Skeletal muscle satellite cell (primary cell): ENCODE results near the gene ATXN2L.

Experiments
- H3K27me3 ChIP-seq: 2 replicates; pipeline ENCODE4 v1.7.0; 2013; ENCODE audit warnings: low read length; ENCODE audit not compliant: control insufficient read depth, insufficient read depth
- H3K36me3 ChIP-seq: 2 replicates; pipeline ENCODE4 v1.7.0; 2013; ENCODE audit warnings: mild to moderate bottlenecking, control low read depth, low read length; ENCODE audit not compliant: insufficient read depth
- H3K4me1 ChIP-seq: 2 replicates; pipeline ENCODE4 v1.7.0; 2013; ENCODE audit warnings: low read length; ENCODE audit not compliant: control insufficient read depth, insufficient read depth
- H3K4me2 ChIP-seq: 2 replicates; pipeline ENCODE4 v1.7.0; 2013; ENCODE audit warnings: mild to moderate bottlenecking, low read length
- H3K4me3 ChIP-seq: 2 replicates; pipeline ENCODE4 v1.7.0; 2013; ENCODE audit warnings: low read length
- H3K9ac ChIP-seq: 2 replicates; pipeline ENCODE4 v1.7.0; 2013; ENCODE audit warnings: mild to moderate bottlenecking, low read depth, low read length, moderate library complexity
- H3K9me3 ChIP-seq: replicated peaks from 2 replicates; pipeline ENCODE4 v1.7.0; 2013; ENCODE audit warnings: mild to moderate bottlenecking, control low read depth, low read length

ATXN2L gene

GRCh38 chr16:28839899-28840298 is 17.1 kb downstream of the ATXN2L start:
- Histone ChIP-seq H3K4me3 (no peak overlapping the region), H3K9ac (no peak overlapping the region), H3K4me2 (no peak overlapping the region), H3K4me1 (peaks cover 1% of the 10 kb centered on the region), H3K9me3 (no peaks in the 10 kb centered on the region), H3K27me3 (no peaks in the 10 kb centered on the region), H3K36me3 (peaks cover 63% of the 10 kb centered on the region)

- Histone ChIP-seq H3K9ac (no peak overlapping the region), H3K4me2 (no peak overlapping the region), H3K27me3 (no peaks in the 10 kb centered on the region), H3K36me3 (peaks cover 41% of the 10 kb centered on the region), H3K4me3 (no peak overlapping the region), H3K4me1 (peaks cover 16% of the 10 kb centered on the region), H3K9me3 (no peaks in the 10 kb centered on the region)
Measured at GRCh38 chr16:28842696-28843095, 19.9 kb downstream of the ATXN2L start.

GRCh38 chr16:28843766-28844165 is 21.0 kb downstream of the ATXN2L start:
- Histone ChIP-seq H3K4me1 (peaks cover 16% of the 10 kb centered on the region), H3K9me3 (no peaks in the 10 kb centered on the region), H3K36me3 (peaks cover 32% of the 10 kb centered on the region), H3K4me3 (no peak overlapping the region), H3K9ac (no peak overlapping the region), H3K4me2 (no peak overlapping the region), H3K27me3 (no peaks in the 10 kb centered on the region)

- peak overlapping the region; percentile 94 for H3K9ac ChIP-seq
- H3K4me1 ChIP-seq: peaks cover 16% of the 10 kb centered on the region
- peak overlapping the region; percentile 96 for H3K4me2 ChIP-seq
- H3K4me3 ChIP-seq: no peak overlapping the region
- no peaks in the 10 kb centered on the region for H3K27me3 ChIP-seq
- peaks cover 32% of the 10 kb centered on the region for H3K36me3 ChIP-seq
- no peaks in the 10 kb centered on the region for H3K9me3 ChIP-seq
Measured at GRCh38 chr16:28844226-28844885, 21.6 kb downstream of the ATXN2L start.

DNA sequence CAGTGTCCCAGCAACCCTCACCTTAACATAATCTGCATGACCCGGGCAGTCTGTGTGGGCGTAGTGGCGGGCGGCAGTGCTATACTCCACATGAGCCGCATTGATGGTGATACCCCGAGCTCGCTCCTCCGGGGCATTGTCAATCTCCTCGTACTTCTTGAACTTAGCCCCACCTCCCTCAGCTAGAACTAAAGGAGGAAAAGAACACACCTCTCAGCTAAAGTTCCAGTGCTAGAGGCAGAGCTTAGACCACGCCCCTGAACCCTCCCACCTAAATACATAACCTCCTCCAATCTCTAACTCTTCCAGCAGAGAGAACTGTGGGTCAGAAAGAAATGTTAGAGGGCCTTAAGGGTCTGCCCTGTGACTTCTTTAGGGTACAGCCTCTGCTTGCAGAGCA is 22.5 kb downstream of the ATXN2L start:
- Histone ChIP-seq H3K36me3 (peaks cover 32% of the 10 kb centered on the region), H3K4me2 (peak overlapping the region; percentile 96), H3K4me1 (peaks cover 16% of the 10 kb centered on the region), H3K9me3 (no peaks in the 10 kb centered on the region), H3K4me3 (peak overlapping the region; percentile 100), H3K27me3 (no peaks in the 10 kb centered on the region), H3K9ac (peak overlapping the region; percentile 94)

GRCh38 chr16:28845761-28846079 is 22.9 kb downstream of the ATXN2L start:
- peak overlapping the region; percentile 94 for H3K9ac ChIP-seq
- no peaks in the 10 kb centered on the region for H3K9me3 ChIP-seq
- H3K36me3 ChIP-seq: peaks cover 32% of the 10 kb centered on the region
- H3K4me2 ChIP-seq: peak overlapping the region; percentile 96
- peak overlapping the region; percentile 100 for H3K4me3 ChIP-seq
- H3K4me1 ChIP-seq: peaks cover 16% of the 10 kb centered on the region
- H3K27me3 ChIP-seq: no peaks in the 10 kb centered on the region

- H3K4me2 ChIP-seq: peak within 1 kb of the TSS; percentile 96
- H3K9me3 ChIP-seq: no peaks in the 10 kb centered on the region
- peak within 1 kb of the TSS; percentile 100 for H3K4me3 ChIP-seq
- peaks cover 32% of the 10 kb centered on the region for H3K36me3 ChIP-seq
- peak within 1 kb of the TSS; percentile 94 for H3K9ac ChIP-seq
- H3K27me3 ChIP-seq: no peaks in the 10 kb centered on the region
- H3K4me1 ChIP-seq: peaks cover 16% of the 10 kb centered on the region
Measured at GRCh38 chr16:28846080-28846932, 23.5 kb downstream of the ATXN2L start, which contains the start of gene TUFM. Gene TUFM, minus strand, starts transcription at chr16:28846348. Its CDS starts 79 bp downstream, at chr16:28846269.

GRCh38 chr16:28846933-28847273 is 24.1 kb downstream of the ATXN2L start:
- Histone ChIP-seq H3K4me2 (peak overlapping the region; percentile 90), H3K9ac (peak overlapping the region; percentile 94), H3K4me1 (peaks cover 16% of the 10 kb centered on the region), H3K36me3 (peaks cover 30% of the 10 kb centered on the region), H3K9me3 (no peaks in the 10 kb centered on the region), H3K27me3 (no peaks in the 10 kb centered on the region), H3K4me3 (peak overlapping the region; percentile 80)

GRCh38 chr16:28858421-28858820 is 35.6 kb downstream of the ATXN2L start:
- H3K4me1 ChIP-seq: peaks cover 18% of the 10 kb centered on the region
- no peak overlapping the region for H3K4me3 ChIP-seq
- no peak overlapping the region for H3K4me2 ChIP-seq
- H3K9me3 ChIP-seq: no peaks in the 10 kb centered on the region
- no peaks in the 10 kb centered on the region for H3K27me3 ChIP-seq
- no peak overlapping the region for H3K9ac ChIP-seq
- no peaks in the 10 kb centered on the region for H3K36me3 ChIP-seq

GRCh38 chr16:28859326-28859725 is 36.5 kb downstream of the ATXN2L start:
- no peaks in the 10 kb centered on the region for H3K36me3 ChIP-seq
- H3K4me3 ChIP-seq: no peak overlapping the region
- no peak overlapping the region for H3K4me2 ChIP-seq
- peaks cover 18% of the 10 kb centered on the region for H3K4me1 ChIP-seq
- H3K9me3 ChIP-seq: no peaks in the 10 kb centered on the region
- no peaks in the 10 kb centered on the region for H3K27me3 ChIP-seq
- no peak overlapping the region for H3K9ac ChIP-seq

GRCh38 chr16:28863929-28864793 is 41.4 kb downstream of the ATXN2L start:
- peak overlapping the region; percentile 100 for H3K9ac ChIP-seq
- H3K36me3 ChIP-seq: peaks cover 23% of the 10 kb centered on the region
- no peaks in the 10 kb centered on the region for H3K27me3 ChIP-seq
- peaks cover 15% of the 10 kb centered on the region for H3K4me1 ChIP-seq
- H3K4me3 ChIP-seq: peak overlapping the region; percentile 100
- H3K9me3 ChIP-seq: no peaks in the 10 kb centered on the region
- H3K4me2 ChIP-seq: peak overlapping the region; percentile 99
